SK-N-MC (cell line): ENCODE data around the gene ADAM17.
"Not testable (repeated sequence)": the region's sequence is repeated elsewhere in the genome, so short reads cannot be mapped to it uniquely, and the experiment has no call there.

Source experiments
- DNase-seq: peaks from one replicate; pipeline ENCODE4 v3.0.0-alpha.2; 2011; ENCODE audit warnings: low read depth, low spot score
- H3K27ac ChIP-seq: fragments of 200-600 bp; sonication (generic); 2 replicates; pipeline ENCODE4 v1.5.1; 2016; ENCODE audit warnings: mixed run types
- H3K36me3 ChIP-seq: fragments of 200-600 bp; sonication (generic); 2 replicates; pipeline ENCODE4 v1.6.1; 2017; ENCODE audit warnings: antibody characterized with exemption, low read length, mixed read lengths; ENCODE audit not compliant: insufficient read depth
- H3K4me3 ChIP-seq: fragments of 200-600 bp; sonication (generic); 2 replicates; pipeline ENCODE4 v1.5.1; 2016
- H3K9ac ChIP-seq: fragments of 200-600 bp; sonication (generic); 2 replicates; pipeline ENCODE4 v1.8.0; 2017; ENCODE audit warnings: mixed run types, mixed read lengths; ENCODE audit not compliant: insufficient read length
- H3K9me3 ChIP-seq: fragments of 200-600 bp; sonication (generic); 2 replicates; pipeline ENCODE4 v1.6.1; 2017; ENCODE audit warnings: low read depth, mild to moderate bottlenecking, antibody characterized with exemption, low read length, moderate library complexity, mixed read lengths
- EZH2 ChIP-seq: fragments of 200-600 bp; sonication (generic); IDR thresholded peaks from one replicate; pipeline ENCODE4 v1.6.1; 2017; ENCODE audit warnings: antibody characterized with exemption
- FOXP2 ChIP-seq: optimal IDR thresholded peaks from 2 replicates; pipeline ENCODE3; 2011; ENCODE audit warnings: mild to moderate bottlenecking, moderate library complexity; ENCODE audit not compliant: insufficient read depth; ENCODE audit errors: extremely low read length, control extremely low read depth
- POLR2AphosphoS5 ChIP-seq: IDR thresholded peaks from 2 replicates; pipeline ENCODE4 v1.6.1; 2012; ENCODE audit warnings: mild to moderate bottlenecking, low read depth, low read length, borderline replicate concordance

Gene ADAM17

GRCh38 chr2:9555297-9556120, at the start of gene ADAM17:
Gene ADAM17, minus strand, starts transcription at chr2:9555830. Its CDS starts 225 bp downstream, at chr2:9555605.
- peak within 1 kb of the TSS; percentile 98 for H3K9ac ChIP-seq
- no peaks in the 10 kb centered on the region for H3K36me3 ChIP-seq
- H3K9me3 ChIP-seq = no peaks in the 10 kb centered on the region
- peak within 1 kb of the TSS; percentile 90 for H3K27ac ChIP-seq
- no peak for DNase-seq
- peak within 1 kb of the TSS; percentile 88 for H3K4me3 ChIP-seq
- TF ChIP-seq FOXP2 (no peak), POLR2AphosphoS5 (peak; percentile 88), EZH2 (no peak)

- no peak overlapping the region for H3K27ac ChIP-seq
- DNase-seq = no peak
- no peak overlapping the region for H3K9ac ChIP-seq
- H3K9me3 ChIP-seq = peaks cover 7% of the 10 kb centered on the region
- peaks cover 71% of the 10 kb centered on the region for H3K36me3 ChIP-seq
- TF ChIP-seq EZH2 (no peak), POLR2AphosphoS5 (no peak), FOXP2 (no peak)
- H3K4me3 ChIP-seq = no peak overlapping the region
Observed at GRCh38 chr2:9602412-9602811, 46.8 kb upstream of the ADAM17 start.

- H3K9me3 ChIP-seq = peaks cover 7% of the 10 kb centered on the region
- DNase-seq = no peak
- H3K4me3 ChIP-seq = no peak overlapping the region
- no peak overlapping the region for H3K9ac ChIP-seq
- TF ChIP-seq EZH2 (no peak), FOXP2 (no peak), POLR2AphosphoS5 (no peak)
- H3K27ac ChIP-seq = no peak overlapping the region
- peaks cover 68% of the 10 kb centered on the region for H3K36me3 ChIP-seq
Observed at GRCh38 chr2:9601397-9601796, 45.8 kb upstream of the ADAM17 start.

GRCh38 chr2:9599430-9599829, 43.8 kb upstream of the ADAM17 start:
- no peak overlapping the region for H3K27ac ChIP-seq
- peaks cover 7% of the 10 kb centered on the region for H3K9me3 ChIP-seq
- no peak overlapping the region for H3K9ac ChIP-seq
- no peak for DNase-seq
- no peak for TF ChIP-seq EZH2
- TF ChIP-seq FOXP2 = no peak
- TF ChIP-seq POLR2AphosphoS5 = no peak
- no peak overlapping the region for H3K4me3 ChIP-seq
- peaks cover 63% of the 10 kb centered on the region for H3K36me3 ChIP-seq

- no peak overlapping the region for H3K4me3 ChIP-seq
- no peak for DNase-seq
- no peak overlapping the region for H3K27ac ChIP-seq
- TF ChIP-seq EZH2 = no peak
- no peak for TF ChIP-seq POLR2AphosphoS5
- no peak for TF ChIP-seq FOXP2
- peaks cover 7% of the 10 kb centered on the region for H3K9me3 ChIP-seq
- peaks cover 50% of the 10 kb centered on the region for H3K36me3 ChIP-seq
- no peak overlapping the region for H3K9ac ChIP-seq
Observed at GRCh38 chr2:9596621-9597311, 41.1 kb upstream of the ADAM17 start.

- Histone ChIP-seq H3K27ac (0 out of 2 replicates have a peak overlapping the region, but pooled peaks have one; percentile 40), H3K9me3 (peaks cover 7% of the 10 kb centered on the region)
Observed at GRCh38 chr2:9595746-9596145, 40.1 kb upstream of the ADAM17 start.

GRCh38 chr2:9595256-9595655, 39.6 kb upstream of the ADAM17 start:
- H3K9me3 ChIP-seq, DNase-seq, H3K9ac ChIP-seq, H3K27ac ChIP-seq, H3K4me3 ChIP-seq: not testable (repeated sequence)
- peaks cover 51% of the 10 kb centered on the region for H3K36me3 ChIP-seq

More at GRCh38 chr2:9595746-9596145, 40.1 kb upstream of the ADAM17 start:
- Histone ChIP-seq H3K9ac (no peak overlapping the region), H3K4me3 (no peak overlapping the region), H3K36me3 (peaks cover 51% of the 10 kb centered on the region)
- DNase-seq = no peak
- no peak for TF ChIP-seq POLR2AphosphoS5
- no peak for TF ChIP-seq FOXP2
- no peak for TF ChIP-seq EZH2

- no peak for TF ChIP-seq POLR2AphosphoS5
- TF ChIP-seq FOXP2 = no peak
- no peak for TF ChIP-seq EZH2
- Histone ChIP-seq H3K36me3 (peaks cover 51% of the 10 kb centered on the region), H3K9ac (no peak overlapping the region), H3K27ac (peak overlapping the region; percentile 52; the same call in 1 of the 2 replicates), H3K4me3 (no peak overlapping the region), H3K9me3 (no peaks in the 10 kb centered on the region)
- DNase-seq = no peak
Observed at GRCh38 chr2:9594366-9595054, 38.9 kb upstream of the ADAM17 start.
